Activated naive CD4-positive, alpha-beta T cell treated with anti-CD3 and anti-CD28 coated beads, Interleukin-2, amount 50 U/mL, for 24 hours (primary cell): ENCODE results near the gene CST3.
A peak's percentile ranks its signal among the peaks of the same experiment; 100 is the strongest.
"Not testable (repeated sequence)": the region's sequence is repeated elsewhere in the genome, so short reads cannot be mapped to it uniquely, and the experiment has no call there.

Source experiments
- H3K27ac Mint-ChIP-seq: one replicate; pipeline ENCODE4 v1.8.0; 2021; ENCODE audit warnings: mild to moderate bottlenecking, mixed read lengths
- H3K27me3 Mint-ChIP-seq: one replicate; pipeline ENCODE4 v1.8.0; 2021; ENCODE audit warnings: mixed read lengths
- H3K36me3 Mint-ChIP-seq: one replicate; pipeline ENCODE4 v1.8.0; 2021; ENCODE audit warnings: mixed read lengths
- H3K4me1 Mint-ChIP-seq: one replicate; pipeline ENCODE4 v1.8.0; 2021; ENCODE audit warnings: mixed read lengths
- H3K4me3 Mint-ChIP-seq: one replicate; pipeline ENCODE4 v1.8.0; 2021; ENCODE audit warnings: mild to moderate bottlenecking, mixed read lengths
- H3K9me3 Mint-ChIP-seq: one replicate; pipeline ENCODE4 v1.8.0; 2021; ENCODE audit warnings: mixed read lengths

CST3 gene

GRCh38 chr20:23640018-23640601 lies 2.4 kb upstream of the CST3 start:
- Mint-ChIP-seq H3K27ac (no peak overlapping the region), H3K36me3 (no peaks in the 10 kb centered on the region), H3K4me1 (peaks cover 5% of the 10 kb centered on the region), H3K9me3 (no peaks in the 10 kb centered on the region), H3K4me3 (no peak overlapping the region), H3K27me3 (peaks cover 17% of the 10 kb centered on the region)

- Mint-ChIP-seq H3K9me3 (no peaks in the 10 kb centered on the region), H3K4me3 (no peak overlapping the region), H3K27me3 (peaks cover 17% of the 10 kb centered on the region), H3K27ac (no peak overlapping the region), H3K36me3 (no peaks in the 10 kb centered on the region), H3K4me1 (peaks cover 5% of the 10 kb centered on the region)
Observed at GRCh38 chr20:23639490-23639958, 1.8 kb upstream of the CST3 start.

GRCh38 chr20:23638309-23638708 lies 554 bp upstream of the CST3 start:
- H3K4me3 Mint-ChIP-seq, result no peak overlapping the region
- no peaks in the 10 kb centered on the region for H3K9me3 Mint-ChIP-seq
- no peak overlapping the region for H3K27ac Mint-ChIP-seq
- no peaks in the 10 kb centered on the region for H3K36me3 Mint-ChIP-seq
- peaks cover 17% of the 10 kb centered on the region for H3K27me3 Mint-ChIP-seq
- H3K4me1 Mint-ChIP-seq, result peaks cover 5% of the 10 kb centered on the region

GRCh38 chr20:23636908-23637281 lies 860 bp downstream of the CST3 start:
- H3K27me3 Mint-ChIP-seq, result peaks cover 17% of the 10 kb centered on the region
- no peaks in the 10 kb centered on the region for H3K36me3 Mint-ChIP-seq
- H3K4me3 Mint-ChIP-seq, result peak overlapping the region; percentile 61
- H3K9me3 Mint-ChIP-seq, result no peaks in the 10 kb centered on the region
- H3K4me1 Mint-ChIP-seq, result peaks cover 5% of the 10 kb centered on the region
- H3K27ac Mint-ChIP-seq, result no peak overlapping the region

- peaks cover 17% of the 10 kb centered on the region for H3K27me3 Mint-ChIP-seq
- no peak overlapping the region for H3K4me3 Mint-ChIP-seq
- H3K27ac Mint-ChIP-seq, result no peak overlapping the region
- peaks cover 5% of the 10 kb centered on the region for H3K4me1 Mint-ChIP-seq
- H3K9me3 Mint-ChIP-seq, result no peaks in the 10 kb centered on the region
- H3K36me3 Mint-ChIP-seq, result no peaks in the 10 kb centered on the region
Observed at GRCh38 chr20:23636182-23636907, 1.4 kb downstream of the CST3 start.

GRCh38 chr20:23635768-23636090 lies 2.0 kb downstream of the CST3 start:
- not testable (repeated sequence) for H3K4me1 Mint-ChIP-seq, H3K4me3 Mint-ChIP-seq, H3K9me3 Mint-ChIP-seq, H3K27ac Mint-ChIP-seq, H3K36me3 Mint-ChIP-seq
- peaks cover 17% of the 10 kb centered on the region for H3K27me3 Mint-ChIP-seq

GRCh38 chr20:23634985-23635767 lies 2.6 kb downstream of the CST3 start:
- no peak overlapping the region for H3K27ac Mint-ChIP-seq
- H3K36me3 Mint-ChIP-seq, result no peaks in the 10 kb centered on the region
- H3K27me3 Mint-ChIP-seq, result peaks cover 17% of the 10 kb centered on the region
- no peak overlapping the region for H3K4me3 Mint-ChIP-seq
- H3K4me1 Mint-ChIP-seq, result peaks cover 5% of the 10 kb centered on the region
- H3K9me3 Mint-ChIP-seq, result no peaks in the 10 kb centered on the region

- H3K4me1 Mint-ChIP-seq, result peaks cover 5% of the 10 kb centered on the region
- no peak overlapping the region for H3K4me3 Mint-ChIP-seq
- H3K9me3 Mint-ChIP-seq, result no peaks in the 10 kb centered on the region
- no peak overlapping the region for H3K27ac Mint-ChIP-seq
- peaks cover 13% of the 10 kb centered on the region for H3K27me3 Mint-ChIP-seq
- H3K36me3 Mint-ChIP-seq, result no peaks in the 10 kb centered on the region
Observed at GRCh38 chr20:23634044-23634801, 3.5 kb downstream of the CST3 start.

- Mint-ChIP-seq H3K4me3 (no peak overlapping the region), H3K27me3 (peaks cover 11% of the 10 kb centered on the region), H3K27ac (no peak overlapping the region), H3K9me3 (no peaks in the 10 kb centered on the region), H3K36me3 (no peaks in the 10 kb centered on the region), H3K4me1 (peaks cover 5% of the 10 kb centered on the region)
Observed at GRCh38 chr20:23632711-23633573, 4.8 kb downstream of the CST3 start.

GRCh38 chr20:23631981-23632710 lies 5.6 kb downstream of the CST3 start:
- no peak overlapping the region for H3K4me3 Mint-ChIP-seq
- no peak overlapping the region for H3K27ac Mint-ChIP-seq
- H3K9me3 Mint-ChIP-seq, result no peaks in the 10 kb centered on the region
- peaks cover 5% of the 10 kb centered on the region for H3K4me1 Mint-ChIP-seq
- H3K36me3 Mint-ChIP-seq, result no peaks in the 10 kb centered on the region
- H3K27me3 Mint-ChIP-seq, result peaks cover 13% of the 10 kb centered on the region

- Mint-ChIP-seq H3K4me1 (no peaks in the 10 kb centered on the region), H3K4me3 (no peak overlapping the region), H3K9me3 (no peaks in the 10 kb centered on the region), H3K36me3 (no peaks in the 10 kb centered on the region), H3K27me3 (peaks cover 5% of the 10 kb centered on the region), H3K27ac (no peak overlapping the region)
Observed at GRCh38 chr20:23631226-23631822, 6.4 kb downstream of the CST3 start.

- no peak overlapping the region for H3K4me3 Mint-ChIP-seq
- H3K36me3 Mint-ChIP-seq, result no peaks in the 10 kb centered on the region
- H3K4me1 Mint-ChIP-seq, result no peaks in the 10 kb centered on the region
- peaks cover 2% of the 10 kb centered on the region for H3K27me3 Mint-ChIP-seq
- no peak overlapping the region for H3K27ac Mint-ChIP-seq
- H3K9me3 Mint-ChIP-seq, result no peaks in the 10 kb centered on the region
Observed at GRCh38 chr20:23630392-23630849, 7.3 kb downstream of the CST3 start.

- Mint-ChIP-seq H3K4me1 (no peaks in the 10 kb centered on the region), H3K27me3 (peaks cover 2% of the 10 kb centered on the region), H3K9me3 (no peaks in the 10 kb centered on the region), H3K36me3 (no peaks in the 10 kb centered on the region), H3K4me3 (no peak overlapping the region), H3K27ac (no peak overlapping the region)
Observed at GRCh38 chr20:23629542-23630391, 8.0 kb downstream of the CST3 start.
